Peyer's patch (tissue), 4 donors: ENCODE results near the gene BGN.

ENCODE experiments used
- POLR2A ChIP-seq, 2 donors: fragments of 450-650 bp; IDR thresholded peaks; one replicate each; pipeline ENCODE4 v1.5.1; 2017; ENCODE audit warnings: antibody characterized with exemption in 2 of 2, mild to moderate bottlenecking in 2 of 2, moderate library complexity in 2 of 2
- TF ChIP-seq, protein P1 (sequence below), 6 experiments: fragments of 450-650 bp in 4 of 6; fragments of 200-600 bp in 2 of 6; sonication (generic) in 1 of 6; IDR thresholded peaks; one replicate each; pipeline ENCODE4 v1.5.1; 2017 to 2019; ENCODE audit warnings: antibody characterized with exemption in 6 of 6, mild to moderate bottlenecking in 3 of 6, moderate library complexity in 1 of 6

DNA sequence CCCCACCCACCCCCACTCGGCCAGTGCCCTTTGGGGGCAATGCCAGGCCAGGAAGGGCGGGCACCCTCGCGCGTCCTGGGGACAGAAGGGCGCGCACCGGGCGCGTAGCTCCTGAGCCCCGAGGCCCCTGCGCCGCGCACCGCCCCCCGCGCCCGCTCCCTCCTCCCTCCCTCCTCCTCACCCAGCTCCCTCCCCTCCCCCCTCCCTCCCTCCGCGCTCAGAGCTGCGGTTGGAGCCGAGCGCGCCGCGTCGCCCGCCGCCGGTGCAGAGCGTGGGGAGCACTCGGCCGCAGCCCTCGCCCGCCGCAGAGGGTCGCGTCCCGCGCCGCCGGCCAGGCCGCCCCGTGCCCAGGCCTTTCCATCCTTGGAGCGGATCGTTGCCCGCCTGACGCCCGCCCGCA, 22.6 kb downstream of the BGN start, which contains the start of gene ATP2B3:
- TF ChIP-seq, protein P1, sequence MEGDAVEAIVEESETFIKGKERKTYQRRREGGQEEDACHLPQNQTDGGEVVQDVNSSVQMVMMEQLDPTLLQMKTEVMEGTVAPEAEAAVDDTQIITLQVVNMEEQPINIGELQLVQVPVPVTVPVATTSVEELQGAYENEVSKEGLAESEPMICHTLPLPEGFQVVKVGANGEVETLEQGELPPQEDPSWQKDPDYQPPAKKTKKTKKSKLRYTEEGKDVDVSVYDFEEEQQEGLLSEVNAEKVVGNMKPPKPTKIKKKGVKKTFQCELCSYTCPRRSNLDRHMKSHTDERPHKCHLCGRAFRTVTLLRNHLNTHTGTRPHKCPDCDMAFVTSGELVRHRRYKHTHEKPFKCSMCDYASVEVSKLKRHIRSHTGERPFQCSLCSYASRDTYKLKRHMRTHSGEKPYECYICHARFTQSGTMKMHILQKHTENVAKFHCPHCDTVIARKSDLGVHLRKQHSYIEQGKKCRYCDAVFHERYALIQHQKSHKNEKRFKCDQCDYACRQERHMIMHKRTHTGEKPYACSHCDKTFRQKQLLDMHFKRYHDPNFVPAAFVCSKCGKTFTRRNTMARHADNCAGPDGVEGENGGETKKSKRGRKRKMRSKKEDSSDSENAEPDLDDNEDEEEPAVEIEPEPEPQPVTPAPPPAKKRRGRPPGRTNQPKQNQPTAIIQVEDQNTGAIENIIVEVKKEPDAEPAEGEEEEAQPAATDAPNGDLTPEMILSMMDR (IDR thresholded peaks at IDR 0.05), result no peak
- TF ChIP-seq POLR2A (IDR thresholded peaks at IDR 0.05), result no peak
